Measurements from ENCODE around the gene LHFPL2. TPM values are rescaled to one million over a fixed set of nuclear protein-coding genes. Genes with fewer than 3 reads are reported as not detected.

Gene LHFPL2
- total and polyA plus RNA-seq, 4 donors, result 6.5 to 49.4 (median 47.7) TPM

GRCh38 chr5:78644741-78645300 is 3.8 kb downstream of the LHFPL2 start:
- Histone ChIP-seq H3K36me3 (ENCODE audit: control insufficient read depth in 4 of 4, insufficient read depth in 4 of 4, low read length in 4 of 4) (peaks cover 0 to 2% (median 0%) of the 10 kb centered on the region in 4 donors), H3K9ac (ENCODE audit: insufficient read depth in 1 of 2, low read length in 2 of 2) (no peak overlapping the region), H3K4me1 (ENCODE audit: control insufficient read depth in 5 of 5, insufficient read depth in 5 of 5, low read length in 5 of 5) (peaks cover 7 to 37% (median 12%) of the 10 kb centered on the region in 5 donors), H3K9me3 (ENCODE audit: control insufficient read depth in 4 of 4, insufficient read depth in 3 of 4, low read length in 3 of 4) (no peaks in the 10 kb centered on the region), H3K27ac (ENCODE audit: low read depth in 1 of 2, low read length in 1 of 2) (no peak overlapping the region), H3K27me3 (ENCODE audit: control insufficient read depth in 3 of 3, insufficient read depth in 3 of 3, low read length in 2 of 3) (no peaks in the 10 kb centered on the region), H3K4me3 (no peak overlapping the region)
- ATAC-seq (ENCODE audit: insufficient read depth, low FRiP score) (no peak), DNase-seq (no peak)
- TF ChIP-seq, protein P1, sequence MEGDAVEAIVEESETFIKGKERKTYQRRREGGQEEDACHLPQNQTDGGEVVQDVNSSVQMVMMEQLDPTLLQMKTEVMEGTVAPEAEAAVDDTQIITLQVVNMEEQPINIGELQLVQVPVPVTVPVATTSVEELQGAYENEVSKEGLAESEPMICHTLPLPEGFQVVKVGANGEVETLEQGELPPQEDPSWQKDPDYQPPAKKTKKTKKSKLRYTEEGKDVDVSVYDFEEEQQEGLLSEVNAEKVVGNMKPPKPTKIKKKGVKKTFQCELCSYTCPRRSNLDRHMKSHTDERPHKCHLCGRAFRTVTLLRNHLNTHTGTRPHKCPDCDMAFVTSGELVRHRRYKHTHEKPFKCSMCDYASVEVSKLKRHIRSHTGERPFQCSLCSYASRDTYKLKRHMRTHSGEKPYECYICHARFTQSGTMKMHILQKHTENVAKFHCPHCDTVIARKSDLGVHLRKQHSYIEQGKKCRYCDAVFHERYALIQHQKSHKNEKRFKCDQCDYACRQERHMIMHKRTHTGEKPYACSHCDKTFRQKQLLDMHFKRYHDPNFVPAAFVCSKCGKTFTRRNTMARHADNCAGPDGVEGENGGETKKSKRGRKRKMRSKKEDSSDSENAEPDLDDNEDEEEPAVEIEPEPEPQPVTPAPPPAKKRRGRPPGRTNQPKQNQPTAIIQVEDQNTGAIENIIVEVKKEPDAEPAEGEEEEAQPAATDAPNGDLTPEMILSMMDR (IDR thresholded peaks at IDR 0.05; ENCODE audit: control extremely low read depth, extremely low read depth), result no peak
- WGBS, 2 donors, result 44 to 69% methylated on average over 2 of the region's 2 CpGs

- TF ChIP-seq, protein P1 (IDR thresholded peaks at IDR 0.05; ENCODE audit: control extremely low read depth, extremely low read depth), result no peak
- Histone ChIP-seq H3K4me3 (no peak overlapping the region), H3K4me1 (ENCODE audit: control insufficient read depth in 5 of 5, insufficient read depth in 5 of 5, low read length in 5 of 5) (peaks cover 10 to 41% (median 16%) of the 10 kb centered on the region in 5 donors), H3K27me3 (ENCODE audit: control insufficient read depth in 3 of 3, insufficient read depth in 3 of 3, low read length in 2 of 3) (no peaks in the 10 kb centered on the region), H3K9me3 (ENCODE audit: control insufficient read depth in 4 of 4, insufficient read depth in 3 of 4, low read length in 3 of 4) (no peaks in the 10 kb centered on the region), H3K36me3 (ENCODE audit: control insufficient read depth in 4 of 4, insufficient read depth in 4 of 4, low read length in 4 of 4) (peaks cover 0 to 2% (median 0%) of the 10 kb centered on the region in 4 donors), H3K27ac (ENCODE audit: low read depth in 1 of 2, low read length in 1 of 2) (no peak overlapping the region), H3K9ac (ENCODE audit: insufficient read depth in 1 of 2, low read length in 2 of 2) (no peak overlapping the region)
- ATAC-seq (ENCODE audit: insufficient read depth, low FRiP score) (no peak), DNase-seq (no peak)
- 94 to 96% methylated on average over 3 of the region's 3 CpGs for WGBS, 2 donors
These were observed 4.4 kb downstream of the LHFPL2 start for GRCh38 chr5:78644129-78644528.

DNA sequence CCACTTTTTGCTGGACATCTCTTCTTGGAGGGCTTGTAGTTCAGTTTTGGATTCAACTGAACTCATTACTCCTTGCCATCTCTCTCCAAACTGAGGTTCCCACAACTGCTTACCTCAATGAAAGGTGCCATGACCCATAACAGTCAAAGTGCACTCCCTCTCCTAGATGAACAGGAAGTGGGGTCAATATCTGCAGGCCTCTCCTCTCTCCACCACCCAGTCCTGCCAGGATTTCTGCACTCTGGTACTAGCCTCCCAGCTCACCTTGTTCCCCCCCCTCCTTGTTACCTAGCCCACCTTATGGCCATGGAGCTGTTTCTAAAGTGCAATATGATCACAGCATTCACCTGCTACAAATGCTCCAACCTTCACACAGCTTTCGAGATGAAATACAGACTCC is 5.9 kb downstream of the LHFPL2 start:
- TF ChIP-seq, protein P1 (IDR thresholded peaks at IDR 0.05; ENCODE audit: control extremely low read depth, extremely low read depth), result no peak
- peaks cover 15 to 54% (median 25%) of the 10 kb centered on the region in 5 donors for H3K4me1 ChIP-seq (ENCODE audit: control insufficient read depth in 5 of 5, insufficient read depth in 5 of 5, low read length in 5 of 5)
- H3K9me3 ChIP-seq (ENCODE audit: control insufficient read depth in 4 of 4, insufficient read depth in 3 of 4, low read length in 3 of 4), result no peaks in the 10 kb centered on the region
- no peak for ATAC-seq (ENCODE audit: insufficient read depth, low FRiP score)
- H3K27ac ChIP-seq (ENCODE audit: low read depth in 1 of 2, low read length in 1 of 2), result no peak overlapping the region
- H3K36me3 ChIP-seq (ENCODE audit: control insufficient read depth in 4 of 4, insufficient read depth in 4 of 4, low read length in 4 of 4), result peaks cover 0 to 2% (median 0%) of the 10 kb centered on the region in 4 donors
- no peak overlapping the region for H3K9ac ChIP-seq (ENCODE audit: insufficient read depth in 1 of 2, low read length in 2 of 2)
- no peak for DNase-seq
- WGBS, 2 donors, result 86 to 97% methylated on average over 1 of the region's 1 CpG
- H3K4me3 ChIP-seq, result no peak overlapping the region
- no peaks in the 10 kb centered on the region for H3K27me3 ChIP-seq (ENCODE audit: control insufficient read depth in 3 of 3, insufficient read depth in 3 of 3, low read length in 2 of 3)
